Endothelial cell (in vitro differentiated cells): ENCODE measurements around the gene CLDN15. TPM values are rescaled to one million over a fixed set of nuclear protein-coding genes. Genes with fewer than 3 reads are reported as not detected.

Experiments used
- DNase-seq: peaks from one replicate; pipeline ENCODE4 v3.0.0; 2021; ENCODE audit warnings: low spot score
- H3K27ac Mint-ChIP-seq: one replicate; pipeline ENCODE4 v1.8.0; 2021; ENCODE audit warnings: mixed read lengths, inconsistent platforms; ENCODE audit not compliant: unreplicated experiment
- H3K27me3 Mint-ChIP-seq: one replicate; pipeline ENCODE4 v1.8.0; 2021; ENCODE audit warnings: mild to moderate bottlenecking, moderate library complexity, mixed read lengths, inconsistent platforms; ENCODE audit not compliant: unreplicated experiment
- H3K36me3 Mint-ChIP-seq: one replicate; pipeline ENCODE4 v1.8.0; 2021; ENCODE audit warnings: mild to moderate bottlenecking, low read depth, mixed read lengths, inconsistent platforms; ENCODE audit not compliant: unreplicated experiment
- H3K4me1 Mint-ChIP-seq: one replicate; pipeline ENCODE4 v1.8.0; 2021; ENCODE audit warnings: mild to moderate bottlenecking, mixed read lengths, inconsistent platforms; ENCODE audit not compliant: unreplicated experiment
- H3K4me3 Mint-ChIP-seq: one replicate; pipeline ENCODE4 v1.8.0; 2021; ENCODE audit warnings: mild to moderate bottlenecking, mixed read lengths, inconsistent platforms; ENCODE audit not compliant: unreplicated experiment
- H3K9me3 Mint-ChIP-seq: one replicate; pipeline ENCODE4 v1.8.0; 2021; ENCODE audit warnings: mixed read lengths, inconsistent platforms; ENCODE audit not compliant: unreplicated experiment
- total RNA-seq: library from RNA; stranded (reverse); fragmentation: NEBNext Ultra II Directional; extraction: Animal tissue kit (Norgen Biotek cat#: 25700); gene quantifications from one replicate; pipeline ENCODE4 v1.2.1, GENCODE V29; 2021; ENCODE audit not compliant: unreplicated experiment
- TF ChIP-seq, protein P1 (sequence below): fragments of 200-600 bp; sonication (generic); IDR thresholded peaks from one replicate; pipeline ENCODE4 v1.5.0; 2021; ENCODE audit warnings: antibody characterized with exemption; ENCODE audit not compliant: unreplicated experiment

Gene CLDN15
- total RNA-seq, 1 donor from 2014 or later: 10.5 TPM

DNA sequence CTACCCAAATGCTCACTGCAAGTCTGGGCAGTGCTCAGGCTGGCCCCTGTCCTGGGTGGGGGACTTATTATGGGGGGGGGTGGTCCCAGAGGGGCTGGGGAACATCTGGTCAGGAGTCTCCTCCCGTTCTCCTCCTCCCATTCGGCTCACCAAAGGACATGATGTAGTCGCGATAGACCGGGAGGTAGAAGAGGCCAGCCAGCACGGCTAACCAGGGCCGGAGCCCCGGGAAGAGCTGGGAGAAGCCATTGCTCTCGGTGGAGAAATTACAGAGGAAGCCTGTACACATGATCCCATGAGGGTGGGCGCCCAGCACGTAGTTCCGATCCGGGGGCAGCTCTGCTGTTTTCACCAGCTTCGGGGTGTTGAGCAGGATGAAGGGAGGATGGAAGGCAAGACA is 39.1 kb downstream of the CLDN15 start:
- Mint-ChIP-seq H3K4me1 (no peaks in the 10 kb centered on the region), H3K27ac (no peak overlapping the region), H3K9me3 (no peaks in the 10 kb centered on the region), H3K36me3 (no peaks in the 10 kb centered on the region), H3K27me3 (peaks cover 13% of the 10 kb centered on the region), H3K4me3 (no peak overlapping the region)
- DNase-seq: no peak
- TF ChIP-seq, protein P1, sequence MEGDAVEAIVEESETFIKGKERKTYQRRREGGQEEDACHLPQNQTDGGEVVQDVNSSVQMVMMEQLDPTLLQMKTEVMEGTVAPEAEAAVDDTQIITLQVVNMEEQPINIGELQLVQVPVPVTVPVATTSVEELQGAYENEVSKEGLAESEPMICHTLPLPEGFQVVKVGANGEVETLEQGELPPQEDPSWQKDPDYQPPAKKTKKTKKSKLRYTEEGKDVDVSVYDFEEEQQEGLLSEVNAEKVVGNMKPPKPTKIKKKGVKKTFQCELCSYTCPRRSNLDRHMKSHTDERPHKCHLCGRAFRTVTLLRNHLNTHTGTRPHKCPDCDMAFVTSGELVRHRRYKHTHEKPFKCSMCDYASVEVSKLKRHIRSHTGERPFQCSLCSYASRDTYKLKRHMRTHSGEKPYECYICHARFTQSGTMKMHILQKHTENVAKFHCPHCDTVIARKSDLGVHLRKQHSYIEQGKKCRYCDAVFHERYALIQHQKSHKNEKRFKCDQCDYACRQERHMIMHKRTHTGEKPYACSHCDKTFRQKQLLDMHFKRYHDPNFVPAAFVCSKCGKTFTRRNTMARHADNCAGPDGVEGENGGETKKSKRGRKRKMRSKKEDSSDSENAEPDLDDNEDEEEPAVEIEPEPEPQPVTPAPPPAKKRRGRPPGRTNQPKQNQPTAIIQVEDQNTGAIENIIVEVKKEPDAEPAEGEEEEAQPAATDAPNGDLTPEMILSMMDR: no peak

DNA sequence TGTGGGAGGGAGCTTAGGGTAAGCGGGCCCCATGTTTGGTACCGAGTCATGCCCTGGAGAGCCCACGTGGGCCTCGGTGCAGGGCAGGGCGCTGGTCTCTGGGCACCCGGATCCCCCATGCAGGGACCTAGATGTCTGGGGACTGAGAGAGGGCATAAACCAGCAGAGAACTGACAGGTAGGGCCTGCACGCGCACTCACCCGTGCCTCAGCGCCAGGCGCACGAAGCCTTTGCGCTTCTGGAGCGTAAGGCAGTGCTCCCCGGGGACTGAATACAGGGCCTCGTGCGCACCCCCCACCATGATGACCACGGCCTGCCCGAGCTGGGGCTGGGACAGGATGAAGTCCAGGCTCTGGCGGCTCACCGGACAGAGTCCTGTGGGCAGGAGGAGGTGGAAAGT is 39.6 kb downstream of the CLDN15 start:
- Mint-ChIP-seq H3K27me3 (peaks cover 13% of the 10 kb centered on the region), H3K4me1 (no peaks in the 10 kb centered on the region), H3K9me3 (no peaks in the 10 kb centered on the region), H3K36me3 (no peaks in the 10 kb centered on the region), H3K4me3 (no peak overlapping the region), H3K27ac (no peak overlapping the region)
- DNase-seq: no peak
- TF ChIP-seq, protein P1: no peak

DNA sequence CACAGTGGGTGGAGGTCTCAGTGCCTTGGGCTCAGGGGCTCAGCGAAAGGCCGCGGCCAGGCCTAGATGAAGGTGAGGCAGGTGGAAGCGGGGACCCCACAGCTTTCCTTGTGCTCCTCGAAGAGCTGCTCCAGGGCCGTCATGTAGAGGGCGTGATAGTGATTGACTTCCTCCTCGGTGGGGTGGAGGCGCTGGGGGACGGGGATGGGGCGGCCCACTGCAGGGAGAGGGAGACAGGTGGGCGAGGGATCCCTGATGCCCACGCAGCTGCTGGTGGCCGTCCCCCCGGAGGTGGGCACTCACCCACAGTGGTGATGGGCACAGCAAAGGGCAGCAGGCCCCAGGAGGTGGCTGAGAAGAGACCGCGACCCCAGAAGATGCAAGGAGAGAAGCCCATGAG is 41.7 kb downstream of the CLDN15 start:
- Mint-ChIP-seq H3K4me1 (no peaks in the 10 kb centered on the region), H3K36me3 (no peaks in the 10 kb centered on the region), H3K9me3 (no peaks in the 10 kb centered on the region), H3K4me3 (no peak overlapping the region), H3K27ac (no peak overlapping the region), H3K27me3 (peaks cover 12% of the 10 kb centered on the region)
- no peak for DNase-seq
- TF ChIP-seq, protein P1: no peak

DNA sequence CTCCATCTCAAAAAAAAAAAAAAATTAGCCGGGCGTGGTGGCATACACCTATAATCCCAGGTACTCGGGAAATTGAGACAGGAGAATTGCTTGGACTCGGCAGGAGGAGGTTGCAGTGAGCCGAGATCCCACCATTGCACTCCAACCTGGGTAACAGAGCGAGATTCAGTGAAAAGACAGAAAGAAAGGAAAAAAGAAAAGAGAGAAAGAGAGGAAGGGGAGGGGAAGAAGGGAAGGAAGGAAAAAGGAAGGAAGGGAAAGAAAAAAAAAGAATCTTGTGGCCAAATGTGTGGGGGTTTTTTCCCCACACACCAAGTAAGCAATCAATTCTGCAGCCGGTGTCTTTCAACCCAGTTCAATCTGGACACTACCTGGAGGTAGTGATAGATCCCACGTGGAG is 48.5 kb downstream of the CLDN15 start:
- no peaks in the 10 kb centered on the region for H3K9me3 Mint-ChIP-seq
- H3K27me3 Mint-ChIP-seq: peaks cover 10% of the 10 kb centered on the region
- TF ChIP-seq, protein P1: no peak
- no peaks in the 10 kb centered on the region for H3K4me1 Mint-ChIP-seq
- H3K4me3 Mint-ChIP-seq: no peak overlapping the region
- no peak overlapping the region for H3K27ac Mint-ChIP-seq
- H3K36me3 Mint-ChIP-seq: no peaks in the 10 kb centered on the region
- DNase-seq: no peak

DNA sequence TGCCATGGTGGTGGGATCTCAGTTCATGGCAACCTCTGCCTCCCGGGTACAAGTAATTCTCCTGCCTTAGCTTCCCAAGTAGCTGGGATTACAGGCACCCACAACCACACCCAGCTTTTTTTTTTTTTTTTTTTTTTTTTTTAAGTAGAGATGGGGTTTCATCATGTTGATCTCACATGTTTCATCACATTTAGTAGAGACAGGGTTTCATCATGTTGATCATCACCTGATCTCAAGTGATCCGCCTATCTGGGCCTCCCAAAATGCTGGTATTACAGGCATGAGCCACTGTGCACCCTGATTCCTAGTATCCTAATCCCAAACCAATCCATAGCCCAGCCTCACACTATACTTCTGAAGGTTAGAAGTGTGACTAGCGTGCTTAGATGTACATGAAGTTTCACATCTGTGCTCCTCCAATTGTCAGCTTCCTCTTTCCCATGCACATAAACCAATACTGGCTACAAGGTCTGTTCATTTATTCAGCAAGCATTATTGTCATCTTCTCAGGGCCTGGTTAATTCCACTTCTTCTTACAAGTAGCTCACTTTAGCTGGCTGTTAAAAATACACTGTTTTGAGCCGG is 50.7 kb downstream of the CLDN15 start:
- no peak for DNase-seq
- Mint-ChIP-seq H3K36me3 (no peaks in the 10 kb centered on the region), H3K9me3 (no peaks in the 10 kb centered on the region), H3K4me1 (no peaks in the 10 kb centered on the region), H3K27ac (no peak overlapping the region), H3K4me3 (no peak overlapping the region), H3K27me3 (peaks cover 11% of the 10 kb centered on the region)
- TF ChIP-seq, protein P1: no peak
